CD4-positive, alpha-beta T cell treated with Interleukin-6 for 4 hours (primary cell): Measurements from ENCODE around the gene CCN2.

ENCODE experiments used
- DNase-seq: peaks from one replicate; pipeline ENCODE4 v3.0.0-alpha.2; 2020; ENCODE audit warnings: mixed read lengths

CCN2 gene

DNA sequence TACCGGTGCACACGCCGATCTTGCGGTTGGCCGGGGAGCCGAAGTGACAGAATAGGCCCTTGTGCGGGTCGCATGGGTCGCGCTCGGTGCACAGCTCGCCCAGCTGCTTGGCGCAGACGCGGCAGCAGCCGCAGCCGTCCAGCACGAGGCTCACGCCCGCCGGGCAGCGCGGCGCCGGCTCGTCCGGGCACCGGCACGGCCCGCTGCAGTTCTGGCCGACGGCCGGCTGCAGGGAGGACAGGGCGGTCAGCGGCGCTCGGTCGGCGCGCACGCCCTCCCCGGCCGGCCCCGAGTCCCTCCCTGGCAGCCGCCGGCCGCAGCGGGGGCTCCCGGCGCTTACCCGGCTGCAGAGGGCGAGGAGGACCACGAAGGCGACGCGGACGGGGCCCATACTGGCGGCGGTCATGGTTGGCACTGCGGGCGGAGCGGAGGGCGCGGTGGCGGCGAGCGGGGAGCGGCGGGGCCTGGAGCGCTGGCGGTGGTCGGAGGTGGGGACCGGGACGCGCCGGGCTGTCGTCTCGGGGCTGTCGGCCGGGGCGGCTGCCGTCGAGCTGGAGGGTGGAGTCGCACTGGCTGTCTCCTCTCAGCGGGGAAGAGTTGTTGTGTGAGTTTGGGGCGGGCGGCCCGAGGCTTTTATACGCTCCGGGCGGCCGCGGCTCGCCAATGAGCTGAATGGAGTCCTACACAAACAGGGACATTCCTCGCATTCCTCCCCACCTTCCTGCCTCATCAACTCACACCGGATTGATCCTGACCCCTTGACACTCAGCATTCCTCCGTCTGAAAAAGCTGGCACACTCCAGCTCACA is at the start of gene CCN2:
TSS of gene CCN2 (minus strand) at position 606 of the 809 bp plus-strand sequence. CDS start at position 406, 200 bp downstream.
- DNase-seq, result no peak

- no peak for DNase-seq
Observed at GRCh38 chr6:132000296-132000695, 49.1 kb upstream of the CCN2 start.

- DNase-seq, result no peak
Observed at GRCh38 chr6:131999545-132000146, 48.5 kb upstream of the CCN2 start.

GRCh38 chr6:131998255-131998982 is 47.2 kb upstream of the CCN2 start:
- no peak for DNase-seq

DNA sequence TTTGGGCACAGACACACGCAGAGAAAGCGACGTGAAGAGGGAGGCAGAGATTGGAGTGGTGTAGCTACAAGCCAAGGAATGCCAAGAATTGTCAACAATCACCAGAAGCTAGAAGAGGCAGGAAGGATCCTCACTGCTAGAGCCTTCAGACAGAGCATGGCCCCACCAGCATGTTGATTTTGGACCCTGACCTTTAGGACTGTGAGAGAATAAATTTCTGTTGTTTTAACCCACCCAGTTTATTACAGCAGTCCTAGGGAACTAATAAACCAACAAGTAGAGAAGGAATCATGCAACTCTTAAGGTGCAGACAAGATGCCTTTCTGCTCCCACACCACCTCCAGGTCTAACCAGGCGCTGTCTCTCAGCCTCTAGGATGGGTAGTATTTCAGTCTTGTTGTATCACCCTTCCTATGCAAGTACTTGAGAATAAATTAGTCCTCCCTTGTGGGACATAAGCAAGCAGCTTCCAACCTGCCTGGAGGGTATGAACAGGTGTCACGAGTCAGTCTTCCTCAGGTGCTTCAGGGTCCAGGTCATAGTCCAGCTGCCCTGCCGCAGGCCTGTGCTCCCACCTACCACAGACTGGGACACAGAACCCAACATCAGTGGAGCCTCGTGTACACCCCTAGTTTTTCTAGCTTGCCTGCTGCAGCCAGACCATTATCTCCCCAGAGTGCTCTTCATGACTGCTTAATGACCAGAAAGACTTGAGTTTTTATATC is 46.4 kb upstream of the CCN2 start:
- DNase-seq, result no peak

GRCh38 chr6:131995917-131996316 is 44.7 kb upstream of the CCN2 start:
- no peak for DNase-seq

DNA sequence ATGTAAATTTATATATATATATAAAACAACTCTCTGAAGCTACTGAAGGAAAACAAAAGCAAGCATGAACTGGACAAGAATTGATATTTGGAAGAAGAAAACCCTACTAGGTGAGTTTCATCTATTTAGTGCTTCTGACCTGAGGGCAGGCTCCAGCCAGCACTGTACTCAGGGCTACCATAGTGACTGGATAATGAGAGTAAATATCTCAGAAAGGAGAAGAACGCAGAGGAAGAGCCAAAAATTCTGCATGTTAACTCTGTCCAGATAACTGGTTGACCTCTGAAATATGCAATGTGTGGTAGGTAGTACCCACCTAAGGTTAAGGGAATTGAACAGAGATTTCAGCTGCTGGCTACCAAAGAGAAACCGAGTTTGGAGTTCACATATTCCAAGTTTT is 41.4 kb upstream of the CCN2 start:
- no peak for DNase-seq

- DNase-seq, result no peak
Observed at GRCh38 chr6:131989036-131989435, 37.9 kb upstream of the CCN2 start.

DNA sequence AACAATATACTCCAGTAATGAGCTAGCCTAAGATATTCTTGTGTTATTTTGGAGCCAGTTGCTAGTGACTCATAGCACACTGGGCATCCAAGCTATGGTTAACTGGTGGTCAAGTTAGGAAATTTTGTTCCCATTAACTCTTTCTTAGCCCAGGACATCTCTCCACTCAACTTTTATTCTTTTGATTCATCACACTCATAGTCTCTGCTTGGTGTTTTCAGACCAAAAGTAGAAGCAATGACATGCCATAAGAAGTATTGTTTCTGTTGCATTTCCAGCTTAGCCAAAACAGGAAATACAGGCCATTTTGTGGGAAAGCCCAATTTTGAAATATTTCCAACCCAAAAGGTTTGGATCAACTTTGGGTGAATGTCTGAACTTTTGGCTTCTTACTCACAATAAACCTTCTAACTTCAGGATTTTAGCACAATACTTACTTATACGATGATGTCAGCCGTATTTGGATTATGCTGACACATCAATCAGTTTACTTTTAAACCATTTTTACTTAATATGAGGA is 31.6 kb upstream of the CCN2 start:
- no peak for DNase-seq

GRCh38 chr6:131981624-131981978 is 30.4 kb upstream of the CCN2 start:
- DNase-seq, result no peak

- no peak for DNase-seq
Observed at GRCh38 chr6:131980791-131981623, 29.8 kb upstream of the CCN2 start.

- no peak for DNase-seq
Observed at GRCh38 chr6:131980338-131980790, 29.2 kb upstream of the CCN2 start.

GRCh38 chr6:131979515-131980337 is 28.6 kb upstream of the CCN2 start:
- DNase-seq, result no peak

DNA sequence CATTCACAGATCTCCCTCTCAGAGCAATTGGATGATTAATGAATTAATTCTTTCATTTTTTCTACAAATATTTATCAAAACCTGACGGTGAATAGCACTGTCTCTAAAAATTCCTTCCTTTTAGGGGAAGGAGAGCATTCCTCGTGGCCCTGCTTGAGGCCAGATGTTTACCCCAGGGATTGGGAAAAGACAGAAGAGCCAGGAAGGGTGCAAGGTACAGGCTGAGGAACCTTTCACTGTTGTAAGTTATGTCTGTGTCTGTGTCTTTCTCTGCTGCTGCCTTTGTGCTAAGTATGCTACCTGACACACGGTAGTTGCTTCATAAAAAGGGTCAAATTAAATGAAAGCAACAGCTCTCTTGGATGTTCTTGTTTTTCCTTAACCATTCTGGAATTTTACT is 27.4 kb upstream of the CCN2 start:
- DNase-seq, result no peak

DNA sequence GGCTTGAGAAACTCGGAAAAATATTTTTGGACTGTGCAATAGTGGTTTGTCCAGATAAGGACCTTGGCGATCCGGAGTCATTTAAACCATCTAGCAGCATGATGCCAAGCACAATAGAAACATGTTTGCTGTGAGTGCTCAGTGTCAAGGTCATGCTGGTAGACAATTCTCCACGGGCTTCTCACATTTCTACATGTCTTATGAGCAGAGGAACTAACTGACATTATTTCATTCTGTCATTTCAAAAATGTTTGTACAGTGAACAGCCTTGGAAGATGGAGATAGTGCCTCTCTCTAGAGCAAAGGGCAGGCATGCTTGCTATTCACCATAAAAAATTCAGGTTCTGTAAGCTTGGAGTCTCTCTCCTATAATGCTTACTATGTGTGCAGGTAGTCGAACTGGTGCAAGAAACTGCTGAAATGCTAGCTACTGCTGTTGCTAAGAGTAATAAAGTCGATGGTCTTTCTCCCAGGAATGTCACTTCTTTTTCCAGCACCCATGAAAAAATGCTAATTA is 25.4 kb upstream of the CCN2 start:
- no peak for DNase-seq

DNA sequence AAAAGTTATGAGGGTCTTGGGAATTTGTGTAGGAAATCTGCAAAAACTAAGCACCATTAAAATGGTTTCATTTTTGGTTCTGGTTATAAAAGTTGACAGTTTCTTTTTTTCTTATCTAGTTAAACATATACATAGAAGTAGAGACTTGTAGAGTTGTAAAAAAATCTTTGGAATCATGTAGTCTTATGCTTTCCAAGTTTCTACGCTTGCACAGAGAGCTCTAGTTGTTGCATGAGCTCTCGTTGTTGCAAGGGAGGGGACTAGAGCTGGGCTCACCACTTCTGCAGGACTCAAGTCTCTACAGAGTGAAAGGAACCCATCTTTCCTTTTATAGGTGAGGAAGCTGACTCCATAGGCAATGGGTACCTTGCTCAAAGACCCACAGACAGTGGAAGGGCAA is 21.6 kb upstream of the CCN2 start:
- DNase-seq, result no peak

GRCh38 chr6:131970076-131970859 is 19.1 kb upstream of the CCN2 start:
- DNase-seq, result no peak

DNA sequence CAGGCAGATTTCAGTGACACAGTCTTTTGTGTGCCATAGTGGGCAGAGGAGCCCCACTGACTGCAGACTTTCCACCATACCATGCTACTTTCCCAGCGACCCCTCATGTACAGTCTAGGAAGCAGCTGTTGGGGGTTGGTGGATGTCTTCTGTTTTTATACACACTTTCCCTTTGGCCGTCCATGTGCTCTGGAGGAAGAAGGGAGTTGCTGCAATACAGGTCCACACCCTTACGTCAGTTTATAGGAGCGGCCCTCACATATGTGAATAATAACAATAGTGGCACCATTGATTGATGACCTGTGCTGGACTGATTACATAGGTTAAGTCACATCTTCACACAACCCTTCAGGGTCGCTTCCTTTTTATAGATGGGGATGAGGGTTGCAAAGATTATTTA is 17.5 kb upstream of the CCN2 start:
- DNase-seq, result no peak

- DNase-seq, result no peak
Observed at GRCh38 chr6:131967948-131968347, 16.8 kb upstream of the CCN2 start.

- DNase-seq, result no peak
Observed at GRCh38 chr6:131966443-131966842, 15.3 kb upstream of the CCN2 start.
